ENCODE data around the gene TNNI3. TPM values are rescaled to one million over a fixed set of nuclear protein-coding genes. Genes with fewer than 3 reads are reported as not detected.
"Not testable (repeated sequence)": the region's sequence is repeated elsewhere in the genome, so short reads cannot be mapped to it uniquely, and the experiment has no call there.

The TNNI3 gene
- total RNA-seq, 4 donors from 2014 or later, result 1.6 to 6.2 (median 5.5) TPM

DNA sequence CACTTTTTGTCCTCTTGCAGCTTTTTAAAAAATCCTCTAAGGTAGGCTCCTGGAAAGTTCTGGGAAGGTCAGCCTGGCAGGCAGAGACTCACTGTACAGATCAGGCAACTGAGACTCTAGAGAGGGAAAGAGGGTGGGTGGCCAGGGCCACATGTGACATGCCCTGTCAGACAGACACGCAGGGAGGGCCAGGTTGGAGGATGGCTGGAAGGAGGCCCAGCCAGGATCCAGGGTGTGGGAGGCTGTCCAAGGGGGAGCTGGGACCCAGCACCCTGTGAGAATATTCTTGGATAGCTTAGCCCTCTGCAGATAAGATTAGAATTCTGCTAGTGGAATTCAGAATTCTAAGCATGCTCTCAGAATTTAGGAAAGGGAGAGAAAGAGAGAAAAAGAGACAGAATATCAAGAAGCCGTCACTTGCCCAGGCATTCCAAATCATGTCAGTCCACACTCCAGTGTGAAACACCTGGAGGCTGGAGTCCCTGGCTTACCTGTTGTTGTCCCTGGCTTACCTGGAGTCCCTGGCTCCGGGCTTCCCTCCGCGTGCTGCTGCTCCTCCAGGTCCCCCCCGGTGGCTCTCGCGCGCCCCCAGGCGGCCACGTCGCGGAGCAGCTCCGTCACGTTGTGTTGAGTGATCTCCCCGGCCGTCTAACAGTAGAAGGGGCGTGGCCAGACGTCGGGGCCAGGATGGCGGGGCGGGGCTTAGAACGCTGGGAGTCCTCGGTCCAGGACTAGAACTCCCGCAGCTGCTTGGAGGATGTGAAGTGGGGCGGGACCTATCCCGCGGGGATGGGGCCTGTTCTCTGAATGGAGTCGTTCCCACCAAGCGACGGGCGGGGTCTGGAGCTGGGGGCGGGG lies 2.8 kb upstream of the TNNI3 start:
- Histone ChIP-seq H3K4me1 (peaks cover 0 to 18% of the 10 kb centered on the region in 2 donors), H3K36me3 (no peaks in the 10 kb centered on the region), H3K27ac (peak overlapping the region in 1 of 4 donors; percentile 73), H3K4me3 (no peak overlapping the region), H3K9me3 (no peaks in the 10 kb centered on the region), H3K27me3 (peaks cover 27 to 29% (median 29%) of the 10 kb centered on the region in 3 donors)
- intact Hi-C loops (cut with DNase I; ENCODE audit: low total_unique reads), result loop anchor here (1.0 kb wide), 2 partner anchors 19 to 72 kb away; no protein-coding TSS in a partner anchor
- TF ChIP-seq, protein P1, sequence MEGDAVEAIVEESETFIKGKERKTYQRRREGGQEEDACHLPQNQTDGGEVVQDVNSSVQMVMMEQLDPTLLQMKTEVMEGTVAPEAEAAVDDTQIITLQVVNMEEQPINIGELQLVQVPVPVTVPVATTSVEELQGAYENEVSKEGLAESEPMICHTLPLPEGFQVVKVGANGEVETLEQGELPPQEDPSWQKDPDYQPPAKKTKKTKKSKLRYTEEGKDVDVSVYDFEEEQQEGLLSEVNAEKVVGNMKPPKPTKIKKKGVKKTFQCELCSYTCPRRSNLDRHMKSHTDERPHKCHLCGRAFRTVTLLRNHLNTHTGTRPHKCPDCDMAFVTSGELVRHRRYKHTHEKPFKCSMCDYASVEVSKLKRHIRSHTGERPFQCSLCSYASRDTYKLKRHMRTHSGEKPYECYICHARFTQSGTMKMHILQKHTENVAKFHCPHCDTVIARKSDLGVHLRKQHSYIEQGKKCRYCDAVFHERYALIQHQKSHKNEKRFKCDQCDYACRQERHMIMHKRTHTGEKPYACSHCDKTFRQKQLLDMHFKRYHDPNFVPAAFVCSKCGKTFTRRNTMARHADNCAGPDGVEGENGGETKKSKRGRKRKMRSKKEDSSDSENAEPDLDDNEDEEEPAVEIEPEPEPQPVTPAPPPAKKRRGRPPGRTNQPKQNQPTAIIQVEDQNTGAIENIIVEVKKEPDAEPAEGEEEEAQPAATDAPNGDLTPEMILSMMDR (IDR thresholded peaks at IDR 0.05 in 4 of 5, conservative IDR thresholded peaks at IDR 0.05 in 1 of 5), result peak; percentile 70 to 91 (median 89)
- no peak for TF ChIP-seq POLR2A (IDR thresholded peaks at IDR 0.05)
- peak; percentile 77 to 79 for ATAC-seq
- peak; percentile 57 to 89 for DNase-seq
- in situ Hi-C loops (cut with MboI; ENCODE audit: low sequenced_read_pairs in 4 of 4), result loop anchor here in 1 of 4 donors (10.0 kb wide), 1 partner anchor 76 kb away; no protein-coding TSS in a partner anchor

DNA sequence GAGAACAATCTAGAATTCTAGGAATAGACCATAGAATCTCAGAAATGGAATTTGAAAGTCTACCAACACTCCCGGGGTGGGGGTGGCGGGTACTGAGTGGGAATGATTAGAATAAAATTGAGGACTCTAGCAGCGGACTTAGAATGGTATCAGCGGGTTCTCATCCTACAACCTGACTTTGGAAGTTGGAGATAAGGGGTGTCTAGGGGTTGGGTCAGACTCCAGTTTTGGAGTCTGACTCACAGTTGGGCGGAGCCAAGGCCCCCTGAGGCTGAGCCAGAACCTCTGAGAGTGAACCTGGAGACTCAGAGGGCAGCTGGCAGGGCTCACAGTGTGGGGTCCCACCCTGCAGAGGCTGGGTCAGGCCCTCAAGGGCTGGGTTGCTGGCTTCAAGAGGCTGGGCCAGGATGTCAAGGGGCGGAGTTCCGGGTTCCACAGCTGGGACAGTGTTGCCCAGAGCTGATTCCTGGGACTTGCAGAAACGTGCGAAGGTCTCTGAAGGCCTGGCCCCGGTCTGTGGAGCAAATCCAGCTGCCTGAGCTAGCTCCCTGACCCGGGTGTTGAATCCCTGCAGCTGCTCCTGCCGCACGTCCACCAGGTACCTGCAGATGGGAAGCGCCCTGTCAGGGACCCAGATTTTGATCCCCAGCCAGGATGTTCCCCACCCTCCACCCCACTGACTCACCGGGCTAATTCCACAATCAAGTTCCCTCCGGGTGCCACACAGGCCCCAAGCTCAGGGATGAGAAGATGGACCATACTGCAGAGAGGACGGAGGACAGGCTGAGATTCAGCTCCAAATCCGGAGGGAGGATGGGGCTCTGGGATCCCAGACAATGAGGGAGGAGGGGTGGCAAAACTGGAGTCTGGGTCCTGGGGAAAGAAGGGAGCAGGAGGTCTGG lies 1.6 kb upstream of the TNNI3 start:
- Histone ChIP-seq H3K4me1 (peaks cover 0 to 18% of the 10 kb centered on the region in 2 donors), H3K4me3 (no peak overlapping the region)
- intact Hi-C loops (cut with DNase I; ENCODE audit: low total_unique reads), result no loop called here

DNA sequence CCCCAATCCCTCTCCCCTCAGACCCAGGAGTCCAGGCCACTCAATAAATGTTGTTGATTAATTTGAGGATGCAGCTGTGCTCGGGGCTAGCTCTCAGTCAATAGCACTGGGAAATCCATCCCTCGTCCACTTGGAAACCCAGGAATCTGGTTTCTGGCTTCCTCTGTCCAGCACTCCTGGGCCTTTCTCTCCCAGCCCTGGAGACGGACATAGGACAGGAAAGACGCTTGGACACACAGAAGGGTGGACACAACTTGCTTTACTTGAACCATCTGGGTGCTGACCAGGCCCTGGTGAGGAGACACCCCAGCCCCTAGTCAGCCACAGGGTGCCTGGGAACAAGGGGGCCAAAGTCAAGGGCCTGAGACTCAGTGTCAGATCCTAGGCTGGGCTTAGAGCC lies 891 bp upstream of the TNNI3 start:
- Histone ChIP-seq H3K9me3 (no peaks in the 10 kb centered on the region), H3K4me1 (peaks cover 0 to 18% of the 10 kb centered on the region in 2 donors), H3K27ac (peak overlapping the region; percentile 32 to 73 (median 45)), H3K36me3 (no peaks in the 10 kb centered on the region), H3K27me3 (peaks cover 27 to 29% (median 29%) of the 10 kb centered on the region in 3 donors), H3K4me3 (no peak overlapping the region)
- ATAC-seq, result no peak
- intact Hi-C loops (cut with DNase I; ENCODE audit: low total_unique reads) (no loop called here), in situ Hi-C loops (cut with MboI; ENCODE audit: low sequenced_read_pairs in 4 of 4) (no loop called here)
- TF ChIP-seq, protein P1 (IDR thresholded peaks at IDR 0.05 in 4 of 5, conservative IDR thresholded peaks at IDR 0.05 in 1 of 5), result no peak
- no peak for TF ChIP-seq POLR2A (IDR thresholded peaks at IDR 0.05)
- DNase-seq, result no peak

More for the DNA sequence above, 1.6 kb upstream of the TNNI3 start:
- peak; percentile 44 to 77 for ATAC-seq
- Histone ChIP-seq H3K27ac (peak overlapping the region; percentile 32 to 73 (median 45)), H3K27me3 (peaks cover 27 to 29% (median 29%) of the 10 kb centered on the region in 3 donors), H3K36me3 (no peaks in the 10 kb centered on the region), H3K9me3 (no peaks in the 10 kb centered on the region)
- in situ Hi-C loops (cut with MboI; ENCODE audit: low sequenced_read_pairs in 4 of 4), result no loop called here
- peak in 1 of 2 donors; percentile 67 for DNase-seq
- TF ChIP-seq POLR2A (IDR thresholded peaks at IDR 0.05), result no peak
- TF ChIP-seq, protein P1 (IDR thresholded peaks at IDR 0.05 in 4 of 5, conservative IDR thresholded peaks at IDR 0.05 in 1 of 5), result no peak

DNA sequence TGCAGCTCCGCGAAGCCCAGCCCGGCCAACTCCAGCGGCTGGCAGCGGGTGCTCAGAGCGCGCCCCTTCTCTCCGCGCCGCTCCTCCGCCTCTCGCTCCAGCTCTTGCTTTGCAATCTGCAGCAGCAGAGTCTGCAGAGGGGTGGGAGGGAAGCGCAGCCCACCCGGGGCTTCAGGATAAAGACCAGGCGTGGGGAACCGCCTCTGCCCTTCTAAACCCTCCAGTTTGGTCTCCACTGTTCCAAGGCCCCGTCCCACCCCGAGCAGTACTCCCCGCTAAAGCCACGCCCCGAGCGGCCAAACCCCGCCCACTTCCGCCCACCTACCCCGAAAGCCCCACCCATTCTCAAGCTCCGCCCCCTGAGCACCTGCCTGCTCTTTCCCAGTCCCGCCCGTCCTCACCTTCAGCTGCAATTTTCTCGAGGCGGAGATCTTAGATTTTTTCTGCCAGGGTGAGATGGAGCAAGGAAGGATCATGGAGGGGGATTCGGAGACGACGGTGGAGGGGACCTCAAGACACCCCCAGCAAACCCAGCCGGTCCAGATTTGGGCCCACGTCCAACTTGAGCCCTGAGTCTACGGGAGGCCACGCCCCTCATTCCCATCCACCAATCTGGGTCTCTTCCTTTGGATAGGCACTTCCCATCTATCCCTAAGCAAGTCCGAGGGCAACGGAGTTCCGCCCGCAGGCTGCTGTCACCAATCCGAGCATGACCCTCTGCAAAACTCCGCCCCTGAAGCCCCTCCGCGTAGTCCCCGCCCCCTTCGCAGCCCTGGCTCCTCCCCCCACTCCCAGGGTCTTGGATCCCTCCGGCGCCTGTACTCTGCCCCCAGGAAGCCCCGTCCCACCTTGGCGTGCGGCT lies 1.1 kb downstream of the TNNI3 start:
- H3K4me1 ChIP-seq, result peaks cover 0 to 18% of the 10 kb centered on the region in 2 donors
- intact Hi-C loops (cut with DNase I; ENCODE audit: low total_unique reads), result no loop called here
- ATAC-seq, result peak in 1 of 2 donors; percentile 36
- TF ChIP-seq, protein P1 (IDR thresholded peaks at IDR 0.05 in 4 of 5, conservative IDR thresholded peaks at IDR 0.05 in 1 of 5), result no peak
- TF ChIP-seq POLR2A (IDR thresholded peaks at IDR 0.05), result no peak
- DNase-seq, result peak in 1 of 2 donors; percentile 65
- no peaks in the 10 kb centered on the region for H3K9me3 ChIP-seq
- in situ Hi-C loops (cut with MboI; ENCODE audit: low sequenced_read_pairs in 4 of 4), result no loop called here
- no peaks in the 10 kb centered on the region for H3K36me3 ChIP-seq
- H3K4me3 ChIP-seq, result peak overlapping the region; percentile 4 to 32 (median 26)
- no peak overlapping the region for H3K27ac ChIP-seq
- H3K27me3 ChIP-seq, result peaks cover 16 to 20% (median 17%) of the 10 kb centered on the region in 3 donors

DNA sequence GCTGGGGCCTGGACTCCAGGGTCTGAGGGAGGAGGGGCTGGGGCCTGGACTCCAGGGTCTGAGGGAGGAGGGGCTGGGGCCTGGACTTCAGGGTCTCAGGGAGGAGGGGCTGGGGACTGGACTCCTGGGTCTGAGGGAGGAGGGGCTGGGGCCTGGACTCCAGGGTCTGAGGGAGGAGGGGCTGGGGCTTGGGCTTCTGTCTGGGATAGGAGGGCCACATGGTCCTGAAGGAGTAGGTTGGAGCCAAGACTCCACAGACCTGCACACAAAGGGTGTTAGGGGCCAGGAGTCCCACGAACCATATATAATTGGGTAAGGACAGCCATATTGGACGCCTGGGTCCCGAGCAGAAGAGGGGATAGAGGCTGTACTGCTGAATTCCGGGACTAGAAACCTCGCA lies 1.7 kb downstream of the TNNI3 start:
- H3K27ac ChIP-seq; in situ Hi-C loops (cut with MboI; ENCODE audit: low sequenced_read_pairs in 4 of 4); H3K9me3 ChIP-seq; H3K36me3 ChIP-seq; intact Hi-C loops (cut with DNase I; ENCODE audit: low total_unique reads); ATAC-seq; DNase-seq: not testable (repeated sequence)
- Histone ChIP-seq H3K4me1 (peaks cover 0 to 19% of the 10 kb centered on the region in 2 donors), H3K27me3 (peaks cover 10 to 14% (median 10%) of the 10 kb centered on the region in 3 donors), H3K4me3 (peak overlapping the region in 3 of 4 donors; percentile 21 to 32 (median 31))
